ENCODE results near the gene FZD2. TPM values are rescaled to one million over a fixed set of nuclear protein-coding genes. Genes with fewer than 3 reads are reported as not detected.

Gene FZD2
- total and polyA plus RNA-seq, 2 of the 8 experiments (the other 6 are each of a cell fraction or from before 2014, with no cell fraction given): 17.6 to 86.7 TPM

- no peak for TF ChIP-seq KDM1A (IDR thresholded peaks at IDR 0.05; ENCODE audit: borderline replicate concordance, low read length)
- no peak for TF ChIP-seq BRCA1 (IDR thresholded peaks at IDR 0.05; ENCODE audit: low read depth, low read length)
- no peak for TF ChIP-seq GABPA (IDR thresholded peaks at IDR 0.05; ENCODE audit: borderline replicate concordance, insufficient read depth, low read length)
- no peak for TF ChIP-seq SAP30 (IDR thresholded peaks at IDR 0.05; ENCODE audit: insufficient read depth, insufficient replicate concordance, low read length)
- no peak for TF ChIP-seq JUND (IDR thresholded peaks at IDR 0.05; ENCODE audit: low read length)
- TF ChIP-seq RAD21 (IDR thresholded peaks at IDR 0.05 in 1 of 2, conservative IDR thresholded peaks at IDR 0.05 in 1 of 2; ENCODE audit: low read depth in 2 of 2, low read length in 2 of 2): no peak
- TF ChIP-seq NANOG (IDR thresholded peaks at IDR 0.05; ENCODE audit: insufficient read depth, low read depth, low read length, poor library complexity, severe bottlenecking): no peak
- TF ChIP-seq HDAC6 (IDR thresholded peaks at IDR 0.05; ENCODE audit: low read depth, low read length): no peak
- TF ChIP-seq SIX5 (IDR thresholded peaks at IDR 0.05; ENCODE audit: low read depth, low read length): no peak
Measured at GRCh38 chr17:44549686-44550085, 7.6 kb upstream of the FZD2 start (continued).

All from H1 (cell line).